ENCODE results near the gene ANAPC10. TPM values are rescaled to one million over a fixed set of nuclear protein-coding genes. Genes with fewer than 3 reads are reported as not detected.

Gene ANAPC10
- total RNA-seq, 4 donors from 2014 or later, result 17.7 to 33.6 (median 24.9) TPM

GRCh38 chr4:145061318-145061920, 36.6 kb downstream of the ANAPC10 start:
- Histone ChIP-seq H3K4me1 (peaks cover 0 to 4% of the 10 kb centered on the region in 2 donors), H3K27me3 (no peaks in the 10 kb centered on the region), H3K9me3 (no peaks in the 10 kb centered on the region), H3K36me3 (no peaks in the 10 kb centered on the region), H3K27ac (no peak overlapping the region), H3K4me3 (no peak overlapping the region)
- in situ Hi-C loops (cut with MboI; ENCODE audit: low sequenced_read_pairs in 4 of 4) (loop anchor here (5.0 to 10.0 kb wide), 2 partner anchors 887 to 889 kb away; no protein-coding TSS in a partner anchor), intact Hi-C loops (cut with DNase I; ENCODE audit: low total_unique reads) (loop anchor here (2.0 kb wide), 1 partner anchor 887 kb away; no protein-coding TSS in a partner anchor)
- peak; percentile 68 to 81 for ATAC-seq
- no peak for DNase-seq
- no peak for TF ChIP-seq POLR2A (IDR thresholded peaks at IDR 0.05)
- TF ChIP-seq, protein P1, sequence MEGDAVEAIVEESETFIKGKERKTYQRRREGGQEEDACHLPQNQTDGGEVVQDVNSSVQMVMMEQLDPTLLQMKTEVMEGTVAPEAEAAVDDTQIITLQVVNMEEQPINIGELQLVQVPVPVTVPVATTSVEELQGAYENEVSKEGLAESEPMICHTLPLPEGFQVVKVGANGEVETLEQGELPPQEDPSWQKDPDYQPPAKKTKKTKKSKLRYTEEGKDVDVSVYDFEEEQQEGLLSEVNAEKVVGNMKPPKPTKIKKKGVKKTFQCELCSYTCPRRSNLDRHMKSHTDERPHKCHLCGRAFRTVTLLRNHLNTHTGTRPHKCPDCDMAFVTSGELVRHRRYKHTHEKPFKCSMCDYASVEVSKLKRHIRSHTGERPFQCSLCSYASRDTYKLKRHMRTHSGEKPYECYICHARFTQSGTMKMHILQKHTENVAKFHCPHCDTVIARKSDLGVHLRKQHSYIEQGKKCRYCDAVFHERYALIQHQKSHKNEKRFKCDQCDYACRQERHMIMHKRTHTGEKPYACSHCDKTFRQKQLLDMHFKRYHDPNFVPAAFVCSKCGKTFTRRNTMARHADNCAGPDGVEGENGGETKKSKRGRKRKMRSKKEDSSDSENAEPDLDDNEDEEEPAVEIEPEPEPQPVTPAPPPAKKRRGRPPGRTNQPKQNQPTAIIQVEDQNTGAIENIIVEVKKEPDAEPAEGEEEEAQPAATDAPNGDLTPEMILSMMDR (IDR thresholded peaks at IDR 0.05 in 4 of 5, conservative IDR thresholded peaks at IDR 0.05 in 1 of 5), result peak in 4 of 5 experiments; percentile 42 to 59 (median 48)

GRCh38 chr4:145058256-145058655, 39.7 kb downstream of the ANAPC10 start:
- Histone ChIP-seq H3K4me1 (peaks cover 4% of the 10 kb centered on the region in 2 donors), H3K27ac (no peak overlapping the region), H3K36me3 (no peaks in the 10 kb centered on the region), H3K4me3 (no peak overlapping the region), H3K9me3 (no peaks in the 10 kb centered on the region), H3K27me3 (no peaks in the 10 kb centered on the region)
- TF ChIP-seq POLR2A (IDR thresholded peaks at IDR 0.05), result no peak
- TF ChIP-seq, protein P1 (IDR thresholded peaks at IDR 0.05 in 4 of 5, conservative IDR thresholded peaks at IDR 0.05 in 1 of 5), result no peak
- intact Hi-C loops (cut with DNase I; ENCODE audit: low total_unique reads), result no loop called here
- in situ Hi-C loops (cut with MboI; ENCODE audit: low sequenced_read_pairs in 4 of 4), result no loop called here
- ATAC-seq (no peak), DNase-seq (no peak)

DNA sequence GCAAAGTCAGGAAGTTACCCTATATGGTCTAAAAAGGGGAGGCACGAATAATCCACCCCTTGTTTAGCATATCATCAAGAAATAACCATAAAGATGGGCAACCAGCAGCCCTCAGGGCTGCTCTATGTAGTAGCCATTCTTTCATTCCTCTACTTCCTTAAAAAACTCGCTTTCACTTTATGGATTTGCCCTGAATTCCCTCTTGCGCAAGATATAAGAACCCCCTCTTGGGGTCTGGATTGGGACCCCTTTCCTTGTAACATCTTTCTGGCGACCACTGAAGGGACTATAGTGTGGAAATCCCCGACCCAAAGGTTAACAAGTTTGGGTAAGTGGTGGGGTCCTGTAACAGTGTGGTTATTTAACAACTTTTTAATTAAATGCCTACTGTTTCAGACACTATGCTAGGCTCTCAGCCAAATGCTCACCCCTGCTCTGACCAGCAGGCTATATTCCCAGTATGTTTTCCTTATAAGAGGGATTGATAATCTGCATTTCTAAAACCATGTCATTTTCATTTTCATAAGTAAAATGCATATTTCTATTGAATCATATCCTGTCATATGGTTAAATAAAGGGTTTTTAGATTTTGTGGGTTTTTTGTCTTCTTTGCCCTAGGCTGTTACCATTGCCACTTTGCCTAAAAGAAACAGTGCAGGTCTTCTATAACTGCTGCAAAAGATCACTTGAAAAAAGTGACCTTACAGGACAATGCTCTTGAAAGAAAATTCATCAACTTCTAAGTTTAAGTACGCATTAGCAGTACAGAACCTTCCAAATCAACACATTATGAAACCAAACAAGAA, 41.5 kb downstream of the ANAPC10 start:
- ATAC-seq, result no peak
- H3K27ac ChIP-seq, result no peak overlapping the region
- no peak overlapping the region for H3K4me3 ChIP-seq
- TF ChIP-seq, protein P1 (IDR thresholded peaks at IDR 0.05 in 4 of 5, conservative IDR thresholded peaks at IDR 0.05 in 1 of 5), result no peak
- TF ChIP-seq POLR2A (IDR thresholded peaks at IDR 0.05), result no peak
- in situ Hi-C loops (cut with MboI; ENCODE audit: low sequenced_read_pairs in 4 of 4) (no loop called here), intact Hi-C loops (cut with DNase I; ENCODE audit: low total_unique reads) (no loop called here)
- peaks cover 4% of the 10 kb centered on the region in 2 donors for H3K4me1 ChIP-seq
- no peaks in the 10 kb centered on the region for H3K9me3 ChIP-seq
- H3K27me3 ChIP-seq, result no peaks in the 10 kb centered on the region
- no peak for DNase-seq
- no peaks in the 10 kb centered on the region for H3K36me3 ChIP-seq

DNA sequence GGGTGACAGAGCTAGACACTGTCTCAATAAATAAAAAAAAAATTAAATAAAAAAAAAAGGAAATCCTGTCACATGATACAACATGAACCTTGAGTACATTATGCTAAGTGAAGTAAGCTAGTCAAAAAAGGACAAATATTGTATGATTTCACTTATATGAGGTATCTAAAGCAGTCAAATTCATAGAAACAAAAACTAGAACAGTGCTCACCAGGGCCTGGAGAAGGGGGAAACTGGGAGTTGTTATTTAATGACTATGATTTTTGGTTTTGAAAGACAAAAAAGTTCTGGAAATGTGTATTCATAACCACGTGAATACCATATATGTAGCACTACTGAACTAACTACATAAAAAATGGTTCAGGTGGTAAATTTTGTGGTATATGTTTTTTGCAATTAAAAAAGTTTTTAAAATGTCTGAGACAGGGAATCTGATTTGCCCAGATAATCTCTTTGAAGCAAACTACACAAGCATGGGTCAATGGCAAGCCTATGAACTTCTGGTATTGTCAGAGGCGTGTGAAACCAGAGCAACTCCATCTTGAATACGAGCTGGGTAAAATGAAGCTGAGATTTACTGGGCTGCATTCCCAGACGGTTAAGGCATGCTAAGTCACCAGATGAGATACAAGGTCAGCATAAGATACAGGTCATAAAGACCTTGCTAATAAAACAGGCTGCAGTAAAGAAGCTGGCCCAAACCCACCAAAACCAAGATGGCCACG, 42.3 kb downstream of the ANAPC10 start:
- Histone ChIP-seq H3K4me3 (no peak overlapping the region), H3K27ac (no peak overlapping the region), H3K9me3 (no peaks in the 10 kb centered on the region), H3K27me3 (no peaks in the 10 kb centered on the region), H3K4me1 (peaks cover 4% of the 10 kb centered on the region in 2 donors), H3K36me3 (no peaks in the 10 kb centered on the region)
- intact Hi-C loops (cut with DNase I; ENCODE audit: low total_unique reads) (no loop called here), in situ Hi-C loops (cut with MboI; ENCODE audit: low sequenced_read_pairs in 4 of 4) (no loop called here)
- TF ChIP-seq, protein P1 (IDR thresholded peaks at IDR 0.05 in 4 of 5, conservative IDR thresholded peaks at IDR 0.05 in 1 of 5), result no peak
- TF ChIP-seq POLR2A (IDR thresholded peaks at IDR 0.05), result no peak
- ATAC-seq (no peak), DNase-seq (no peak)
